GM23338 (cell line): ENCODE data around the gene LEP. TPM values are rescaled to one million over a fixed set of nuclear protein-coding genes. Genes with fewer than 3 reads are reported as not detected.

ENCODE experiments used
- CREB1 ChIP-seq: fragments of 250-450 bp; sonication (Bioruptor Pico); IDR thresholded peaks from 2 replicates; pipeline ENCODE4 v1.5.0; 2020; ENCODE audit warnings: low read depth, mild to moderate bottlenecking, moderate library complexity
- CTCF ChIP-seq, 2 experiments: fragments of 200-600 bp in 1 of 2; sonication (generic) in 1 of 2; conservative IDR thresholded peaks; 2 replicates each; pipeline versions ENCODE4 v1.5.1 to v1.6.1; 2016 to 2017; ENCODE audit warnings: antibody characterized with exemption in 2 of 2, low read depth in 2 of 2, mild to moderate bottlenecking in 2 of 2, moderate library complexity in 1 of 2
- ETS1 ChIP-seq: IDR thresholded peaks from 2 replicates; pipeline ENCODE4 v1.6.1; 2016; ENCODE audit warnings: antibody characterized with exemption
- EZH2 ChIP-seq: fragments of 200-600 bp; sonication (generic); IDR thresholded peaks from one replicate; pipeline ENCODE4 v1.8.0; 2017; ENCODE audit warnings: antibody characterized with exemption, mild to moderate bottlenecking, low read depth; ENCODE audit not compliant: unreplicated experiment
- EZH2phosphoT487 ChIP-seq: fragments of 200-600 bp; sonication (generic); IDR thresholded peaks from one replicate; pipeline ENCODE4 v1.8.1; 2018; ENCODE audit warnings: antibody characterized with exemption; ENCODE audit not compliant: unreplicated experiment
- NANOG ChIP-seq: IDR thresholded peaks from 2 replicates; pipeline ENCODE4 v1.6.1; 2016; ENCODE audit warnings: antibody characterized with exemption, borderline replicate concordance
- REST ChIP-seq: IDR thresholded peaks from one replicate; pipeline ENCODE4 v1.6.1; 2018; ENCODE audit warnings: antibody characterized with exemption; ENCODE audit not compliant: unreplicated experiment
- STAT1 ChIP-seq: IDR thresholded peaks from one replicate; pipeline ENCODE4 v1.6.1; 2016; ENCODE audit warnings: antibody characterized with exemption; ENCODE audit not compliant: unreplicated experiment
- ZNF114 ChIP-seq: fragments of 250-450 bp; sonication (Bioruptor Pico); IDR thresholded peaks from 2 replicates; pipeline ENCODE4 v1.5.0; 2020; ENCODE audit warnings: mild to moderate bottlenecking, moderate library complexity
- ZNF331 ChIP-seq: fragments of 250-450 bp; sonication (Bioruptor Pico); IDR thresholded peaks from 2 replicates; pipeline ENCODE4 v1.5.0; 2020; ENCODE audit warnings: low read depth, mild to moderate bottlenecking, moderate library complexity
- ZNF462 ChIP-seq: fragments of 250-450 bp; sonication (Bioruptor Pico); IDR thresholded peaks from 2 replicates; pipeline ENCODE4 v1.5.0; 2020; ENCODE audit warnings: mild to moderate bottlenecking, moderate library complexity
- polyA plus RNA-seq: library from polyadenylated mRNA; unstranded; fragments of >200 nt; fragmentation: Nextera tagmentation; extraction: Ambion mirVana; gene quantifications from 2 replicates; pipeline ENCODE4 v1.2.1, GENCODE V29; 2016
- total RNA-seq: library from RNA; depleted of rRNA; stranded (reverse); fragments of >200 nt; shearing (Covaris generic); gene quantifications from 2 replicates; pipeline ENCODE4 v1.2.3, GENCODE V29; 2014

Gene LEP
- total and polyA plus RNA-seq, 2 experiments from 2014 or later, result not detected

GRCh38 chr7:128226132-128226980 lies 14.7 kb upstream of the LEP start (continued):
- TF ChIP-seq ZNF462 (CRISPR knock-in tag) (no peak), ZNF114 (CRISPR knock-in tag) (no peak), EZH2phosphoT487 (no peak), STAT1 (no peak), NANOG (no peak), ZNF331 (CRISPR knock-in tag) (no peak), ETS1 (no peak), REST (no peak), EZH2 (no peak), CTCF (conservative IDR thresholded peaks at IDR 0.05; ENCODE audit: low read depth in 2 of 2) (no peak), CREB1 (no peak)
